NB4 (cell line): ENCODE measurements around the gene CELF4.

ENCODE experiments used
- DNase-seq: peaks from one replicate; pipeline ENCODE4 v3.0.0; 2010; ENCODE audit warnings: low read depth
- H3K4me3 ChIP-seq: one replicate; pipeline ENCODE4 v1.5.1; 2011; ENCODE audit warnings: mild to moderate bottlenecking, low read depth, low read length, moderate library complexity
- CTCF ChIP-seq: IDR thresholded peaks from one replicate; pipeline ENCODE4 v1.5.1; 2012; ENCODE audit warnings: low read depth, low read length
- MAX ChIP-seq: IDR thresholded peaks from 2 replicates; pipeline ENCODE4 v1.6.1; 2011; ENCODE audit warnings: low read depth, low read length
- MYC ChIP-seq: IDR thresholded peaks from 2 replicates; pipeline ENCODE4 v1.6.1; 2011; ENCODE audit warnings: low read depth, low read length
- POLR2A ChIP-seq: IDR thresholded peaks from 2 replicates; pipeline ENCODE4 v1.6.1; 2011; ENCODE audit warnings: mild to moderate bottlenecking; ENCODE audit not compliant: insufficient read length; ENCODE audit errors: extremely low read depth

CELF4 gene

GRCh38 chr18:37566479-37567060 lies 972 bp upstream of the CELF4 start:
- H3K4me3 ChIP-seq, result no peak overlapping the region
- DNase-seq, result no peak

GRCh38 chr18:37565977-37566478 lies 430 bp upstream of the CELF4 start:
- TF ChIP-seq MAX (no peak), CTCF (no peak), MYC (no peak), POLR2A (no peak)
- no peak overlapping the region for H3K4me3 ChIP-seq
- no peak for DNase-seq

More at GRCh38 chr18:37566479-37567060, 972 bp upstream of the CELF4 start:
- TF ChIP-seq POLR2A (no peak), MAX (no peak), MYC (no peak), CTCF (no peak)

GRCh38 chr18:37564711-37565100 lies 892 bp downstream of the CELF4 start:
- DNase-seq, result peak; percentile 4
- H3K4me3 ChIP-seq, result no peak overlapping the region
- TF ChIP-seq MAX (no peak), MYC (no peak), POLR2A (no peak)

- DNase-seq, result no peak
- TF ChIP-seq MYC, result no peak
- no peak for TF ChIP-seq MAX
- no peak for TF ChIP-seq POLR2A
- no peak for TF ChIP-seq CTCF
- H3K4me3 ChIP-seq, result no peak overlapping the region
Measured at GRCh38 chr18:37563931-37564392, 1.6 kb downstream of the CELF4 start.

- TF ChIP-seq MAX (no peak), CTCF (no peak), MYC (no peak), POLR2A (no peak)
Measured at GRCh38 chr18:37561986-37562385, 3.6 kb downstream of the CELF4 start.

GRCh38 chr18:37560003-37560402 lies 5.6 kb downstream of the CELF4 start:
- H3K4me3 ChIP-seq, result no peak overlapping the region
- no peak for DNase-seq
- TF ChIP-seq CTCF (no peak), MAX (no peak), MYC (no peak), POLR2A (no peak)

More at GRCh38 chr18:37561986-37562385, 3.6 kb downstream of the CELF4 start:
- H3K4me3 ChIP-seq, result no peak overlapping the region
- DNase-seq, result no peak
